Spleen (tissue), 7 donors: ENCODE data around the gene CCN2.
"Not testable (repeated sequence)": the region's sequence is repeated elsewhere in the genome, so short reads cannot be mapped to it uniquely, and the experiment has no call there.

Experiments used
- CTCF ChIP-seq, 11 experiments: fragments of 200-600 bp in 7 of 11; fragments of 450-650 bp in 4 of 11; sonication (generic) in 4 of 11; IDR thresholded peaks in 8 of 11; conservative IDR thresholded peaks in 3 of 11; 1 replicate in 7 of 11; 2 replicates in 4 of 11; pipeline versions ENCODE4 v1.4.0 to v1.8.0; 2016 to 2021; ENCODE audit warnings: antibody characterized with exemption in 11 of 11, inconsistent platforms in 4 of 11, mild to moderate bottlenecking in 1 of 11
- POLR2AphosphoS5 ChIP-seq, 3 donors: sonication (generic); formaldehyde crosslinking; IDR thresholded peaks; one replicate each; pipeline ENCODE4 v1.5.1; 2017; ENCODE audit warnings: antibody characterized with exemption in 3 of 3
- donor health status: DM: no; HTN: no; CAD: no; lungs with moderate emphysema.
- donor health status: DM: no; HTN: no; CAD: no.
- donor health status: DM: no; HTN: no; CAD: no.

DNA sequence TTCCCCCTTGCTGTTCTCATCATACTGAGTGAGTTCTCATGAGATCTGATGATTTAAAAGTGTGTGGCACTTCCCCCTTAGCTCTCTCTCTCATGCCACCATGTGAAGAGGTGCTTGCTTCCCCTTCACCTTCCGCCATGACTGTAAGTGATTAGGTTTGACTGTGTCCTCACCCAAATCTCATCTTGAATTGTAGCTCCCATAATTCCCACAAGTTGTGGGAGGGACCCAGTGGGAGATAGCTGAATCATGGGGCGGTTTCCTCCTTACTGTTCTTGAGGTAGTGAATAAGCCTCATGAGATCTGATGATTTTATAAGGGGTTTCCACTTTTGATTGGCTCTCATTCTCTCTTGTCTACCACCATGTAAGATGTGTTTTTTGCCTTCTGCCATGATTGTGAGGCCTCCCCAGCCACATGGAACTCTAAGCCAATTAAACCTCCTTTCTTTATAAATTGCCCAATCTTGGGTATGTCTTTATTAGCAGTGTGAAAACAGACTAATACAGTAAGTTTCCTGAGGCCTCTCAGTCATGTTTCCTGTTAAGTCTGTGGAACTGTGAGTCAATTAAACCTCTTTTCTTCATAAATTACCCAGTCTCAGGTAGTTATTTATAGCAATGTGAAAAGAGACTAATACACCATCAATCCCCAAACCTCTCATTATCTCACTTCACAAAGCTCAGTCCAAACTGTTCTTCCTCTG lies 34.9 kb downstream of the CCN2 start:
- TF ChIP-seq POLR2AphosphoS5 (IDR thresholded peaks at IDR 0.05); CTCF (IDR thresholded peaks at IDR 0.05 in 8 of 11, conservative IDR thresholded peaks at IDR 0.05 in 3 of 11): not testable (repeated sequence)
